GM19468 (cell line): Measurements from ENCODE around the gene ADAMTS4.
"Not testable (repeated sequence)": the region's sequence is repeated elsewhere in the genome, so short reads cannot be mapped to it uniquely, and the experiment has no call there.

ENCODE experiments used
- ATAC-seq: cut with Tn5 transposase; IDR thresholded peaks from one replicate; pipeline ENCODE4 v1.9.1; 2021; ENCODE audit warnings: mild to moderate bottlenecking, moderate library complexity, moderate number of reproducible peaks; ENCODE audit not compliant: unreplicated experiment; ENCODE audit errors: extremely low read depth

Gene ADAMTS4

GRCh38 chr1:161198897-161199431 is at the start of gene ADAMTS4:
Gene ADAMTS4, minus strand, starts transcription at chr1:161199054. Its CDS starts 427 bp downstream, at chr1:161198627.
- ATAC-seq, result no peak

GRCh38 chr1:161244888-161245287 is 46.0 kb upstream of the ADAMTS4 start:
- no peak for ATAC-seq

GRCh38 chr1:161242313-161242712 is 43.5 kb upstream of the ADAMTS4 start:
- ATAC-seq, result no peak

GRCh38 chr1:161241682-161242081 is 42.8 kb upstream of the ADAMTS4 start:
- ATAC-seq, result no peak

GRCh38 chr1:161238039-161238473 is 39.2 kb upstream of the ADAMTS4 start, which contains the start of gene NR1I3:
Gene NR1I3, minus strand, starts transcription at chr1:161238203. Its CDS starts 1,638 bp downstream, at chr1:161236565.
- ATAC-seq, result no peak

- no peak for ATAC-seq
Measured at GRCh38 chr1:161235957-161236775, 37.3 kb upstream of the ADAMTS4 start.

GRCh38 chr1:161233102-161233501 is 34.2 kb upstream of the ADAMTS4 start:
- no peak for ATAC-seq

GRCh38 chr1:161230762-161231161 is 31.9 kb upstream of the ADAMTS4 start:
- no peak for ATAC-seq

GRCh38 chr1:161229896-161230295 is 31.0 kb upstream of the ADAMTS4 start:
- ATAC-seq, result no peak

GRCh38 chr1:161228032-161228431 is 29.2 kb upstream of the ADAMTS4 start:
- ATAC-seq, result no peak

- no peak for ATAC-seq
Measured at GRCh38 chr1:161227196-161227871, 28.5 kb upstream of the ADAMTS4 start.

- no peak for ATAC-seq
Measured at GRCh38 chr1:161226759-161227158, 27.9 kb upstream of the ADAMTS4 start.

- ATAC-seq, result no peak
Measured at GRCh38 chr1:161226320-161226711, 27.5 kb upstream of the ADAMTS4 start.

GRCh38 chr1:161225534-161226319 is 26.9 kb upstream of the ADAMTS4 start, which contains the start of gene TOMM40L:
Gene TOMM40L, plus strand, starts transcription at chr1:161226060. Its CDS starts 430 bp downstream, at chr1:161226490.
- peak; percentile 88 for ATAC-seq

- ATAC-seq, result no peak
Measured at GRCh38 chr1:161225178-161225533, 26.3 kb upstream of the ADAMTS4 start.

GRCh38 chr1:161224695-161225087 is 25.8 kb upstream of the ADAMTS4 start:
- not testable (repeated sequence) for ATAC-seq

GRCh38 chr1:161223805-161224694 is 25.2 kb upstream of the ADAMTS4 start:
- no peak for ATAC-seq

- ATAC-seq, result no peak
Measured at GRCh38 chr1:161222175-161223019, 23.5 kb upstream of the ADAMTS4 start.
